Peyer's patch (tissue), 4 donors: ENCODE measurements around the gene LYZL6. TPM values are rescaled to one million over a fixed set of nuclear protein-coding genes. Genes with fewer than 3 reads are reported as not detected.

Source experiments
- DNase-seq, 3 donors: peaks; one replicate each; pipeline ENCODE4 v3.0.0-alpha.2; 2017 to 2019
- H3K27ac ChIP-seq, 4 donors: fragments of 200-600 bp; sonication (generic); one replicate each; pipeline ENCODE4 v1.5.1; 2016 to 2019
- H3K27me3 ChIP-seq, 2 donors: fragments of 200-600 bp; sonication (generic); one replicate each; pipeline ENCODE4 v1.5.1; 2019
- H3K36me3 ChIP-seq, 3 donors: fragments of 200-600 bp; sonication (generic); one replicate each; pipeline ENCODE4 v1.5.1; 2016 to 2019
- H3K4me1 ChIP-seq, 4 donors: fragments of 200-600 bp; sonication (generic); one replicate each; pipeline ENCODE4 v1.5.1; 2016 to 2019
- H3K4me3 ChIP-seq, 4 donors: fragments of 200-600 bp; sonication (generic); 1 replicate in 3 of 4; 2 replicates in 1 of 4; pipeline ENCODE4 v1.5.1; 2016 to 2019; ENCODE audit warnings: mild to moderate bottlenecking in 1 of 4
- H3K9me3 ChIP-seq, 4 donors: fragments of 200-600 bp; sonication (generic); one replicate each; pipeline ENCODE4 v1.5.1; 2016 to 2019; ENCODE audit warnings: mild to moderate bottlenecking in 1 of 4
- POLR2A ChIP-seq, 2 donors: fragments of 450-650 bp; IDR thresholded peaks; one replicate each; pipeline ENCODE4 v1.5.1; 2017; ENCODE audit warnings: antibody characterized with exemption in 2 of 2, mild to moderate bottlenecking in 2 of 2, moderate library complexity in 2 of 2
- total RNA-seq, 4 donors: library from RNA; depleted of rRNA; stranded (reverse); fragments of >200 nt; gene quantifications; one replicate each; pipeline ENCODE4 v1.1.0, GENCODE V29; 2016
- TF ChIP-seq, protein P1 (sequence below), 6 experiments: fragments of 450-650 bp in 4 of 6; fragments of 200-600 bp in 2 of 6; sonication (generic) in 1 of 6; IDR thresholded peaks; one replicate each; pipeline ENCODE4 v1.5.1; 2017 to 2019; ENCODE audit warnings: antibody characterized with exemption in 6 of 6, mild to moderate bottlenecking in 3 of 6, moderate library complexity in 1 of 6

Gene LYZL6
- total RNA-seq, 4 donors from 2014 or later: not detected

DNA sequence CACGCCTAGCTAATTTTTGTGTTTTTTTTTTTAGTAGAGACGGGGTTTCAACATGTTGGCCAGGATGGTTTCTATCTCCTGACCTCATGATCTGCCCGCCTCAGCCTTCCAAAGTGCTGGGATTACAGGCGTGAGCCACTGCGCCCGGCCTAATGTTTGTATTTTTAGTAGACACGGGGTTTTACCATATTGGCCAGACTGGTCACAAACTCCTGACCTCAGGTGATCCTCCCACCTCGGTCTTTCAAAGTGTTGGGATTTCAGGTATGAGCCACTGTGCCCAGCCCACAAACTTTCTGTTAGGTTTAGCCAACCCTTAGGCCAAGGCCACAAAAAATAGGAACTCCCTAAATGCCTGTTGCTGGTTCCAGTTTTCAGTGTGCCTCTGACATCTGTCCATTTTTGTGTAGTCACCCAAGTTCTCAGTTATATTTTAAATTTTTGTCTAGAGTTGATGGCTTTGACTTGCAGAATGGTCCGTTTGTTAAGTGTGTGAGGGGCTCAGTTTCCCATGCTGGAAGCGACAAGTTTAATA is 25.1 kb upstream of the LYZL6 start:
- Histone ChIP-seq H3K9me3 (no peaks in the 10 kb centered on the region), H3K27ac (no peak overlapping the region), H3K4me3 (no peak overlapping the region), H3K36me3 (no peaks in the 10 kb centered on the region), H3K27me3 (no peaks in the 10 kb centered on the region), H3K4me1 (peaks cover 0 to 16% (median 0%) of the 10 kb centered on the region in 4 donors)
- DNase-seq: no peak
- TF ChIP-seq, protein P1, sequence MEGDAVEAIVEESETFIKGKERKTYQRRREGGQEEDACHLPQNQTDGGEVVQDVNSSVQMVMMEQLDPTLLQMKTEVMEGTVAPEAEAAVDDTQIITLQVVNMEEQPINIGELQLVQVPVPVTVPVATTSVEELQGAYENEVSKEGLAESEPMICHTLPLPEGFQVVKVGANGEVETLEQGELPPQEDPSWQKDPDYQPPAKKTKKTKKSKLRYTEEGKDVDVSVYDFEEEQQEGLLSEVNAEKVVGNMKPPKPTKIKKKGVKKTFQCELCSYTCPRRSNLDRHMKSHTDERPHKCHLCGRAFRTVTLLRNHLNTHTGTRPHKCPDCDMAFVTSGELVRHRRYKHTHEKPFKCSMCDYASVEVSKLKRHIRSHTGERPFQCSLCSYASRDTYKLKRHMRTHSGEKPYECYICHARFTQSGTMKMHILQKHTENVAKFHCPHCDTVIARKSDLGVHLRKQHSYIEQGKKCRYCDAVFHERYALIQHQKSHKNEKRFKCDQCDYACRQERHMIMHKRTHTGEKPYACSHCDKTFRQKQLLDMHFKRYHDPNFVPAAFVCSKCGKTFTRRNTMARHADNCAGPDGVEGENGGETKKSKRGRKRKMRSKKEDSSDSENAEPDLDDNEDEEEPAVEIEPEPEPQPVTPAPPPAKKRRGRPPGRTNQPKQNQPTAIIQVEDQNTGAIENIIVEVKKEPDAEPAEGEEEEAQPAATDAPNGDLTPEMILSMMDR (IDR thresholded peaks at IDR 0.05): no peak
- no peak for TF ChIP-seq POLR2A (IDR thresholded peaks at IDR 0.05)

DNA sequence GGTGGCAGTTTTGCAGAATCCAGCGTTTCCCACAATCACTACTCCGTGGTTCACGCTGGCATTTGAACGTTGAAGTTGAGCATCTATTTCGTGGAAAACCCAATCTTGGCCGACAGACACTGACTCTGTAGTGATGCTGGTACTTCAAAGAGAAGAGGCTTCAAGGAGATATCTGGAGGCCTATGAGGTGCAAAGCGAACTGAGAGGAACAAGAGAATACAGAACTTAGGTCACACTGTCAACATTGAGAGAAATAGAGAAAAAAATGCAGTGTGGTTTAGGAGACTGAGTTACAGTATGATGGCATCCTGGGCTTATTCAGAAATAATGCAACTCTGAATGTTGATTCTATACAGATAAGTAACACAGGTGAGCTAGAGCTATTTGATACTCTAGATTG is 21.8 kb upstream of the LYZL6 start:
- Histone ChIP-seq H3K27me3 (no peaks in the 10 kb centered on the region), H3K9me3 (no peaks in the 10 kb centered on the region), H3K4me1 (peaks cover 0 to 8% (median 0%) of the 10 kb centered on the region in 4 donors), H3K27ac (no peak overlapping the region), H3K36me3 (no peaks in the 10 kb centered on the region), H3K4me3 (no peak overlapping the region)
- TF ChIP-seq, protein P1 (IDR thresholded peaks at IDR 0.05): no peak
- no peak for TF ChIP-seq POLR2A (IDR thresholded peaks at IDR 0.05)
- no peak for DNase-seq

DNA sequence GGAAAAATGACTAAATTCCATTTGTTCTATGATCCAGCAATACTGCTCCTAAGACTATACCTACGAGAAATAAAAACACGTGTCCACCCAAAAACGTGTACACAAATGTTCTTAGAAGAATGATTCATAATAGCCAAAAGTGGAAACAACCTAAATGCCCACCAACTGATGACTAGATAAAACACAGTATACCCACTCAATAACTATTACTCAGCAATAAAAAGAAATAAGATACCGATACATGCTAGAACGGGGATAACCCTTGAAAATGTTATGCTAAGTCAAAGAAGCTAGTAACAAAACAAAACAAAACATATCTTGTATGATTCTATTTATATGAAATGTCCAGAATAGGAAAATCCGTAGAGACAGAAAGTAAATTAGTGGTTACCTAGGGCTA is 20.1 kb upstream of the LYZL6 start:
- no peaks in the 10 kb centered on the region for H3K36me3 ChIP-seq
- no peaks in the 10 kb centered on the region for H3K27me3 ChIP-seq
- no peak overlapping the region for H3K4me3 ChIP-seq
- no peak for TF ChIP-seq POLR2A (IDR thresholded peaks at IDR 0.05)
- TF ChIP-seq, protein P1 (IDR thresholded peaks at IDR 0.05): no peak
- no peaks in the 10 kb centered on the region for H3K4me1 ChIP-seq
- H3K9me3 ChIP-seq: no peaks in the 10 kb centered on the region
- DNase-seq: no peak
- H3K27ac ChIP-seq: no peak overlapping the region

DNA sequence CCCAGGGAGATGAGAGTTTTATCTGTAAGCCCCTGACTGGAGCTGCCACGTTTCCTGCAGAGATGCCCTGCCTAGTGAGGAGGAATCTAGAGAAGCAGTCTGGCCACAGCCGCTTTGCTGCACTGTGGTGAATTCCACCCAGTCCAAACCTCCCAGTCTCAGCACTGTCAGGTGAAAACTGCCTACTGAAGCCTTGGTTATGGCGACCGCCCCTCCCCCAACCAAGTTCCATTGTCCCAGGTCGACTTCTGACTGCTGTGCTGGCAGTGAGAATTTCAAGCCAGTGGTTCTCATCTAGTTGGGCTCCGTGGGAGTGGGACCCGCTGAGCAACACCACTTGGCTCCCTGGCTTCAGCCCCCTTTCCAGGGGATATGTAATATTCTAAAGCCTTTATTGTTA is 10.2 kb upstream of the LYZL6 start:
- Histone ChIP-seq H3K27me3 (no peaks in the 10 kb centered on the region), H3K4me3 (no peak overlapping the region), H3K27ac (no peak overlapping the region), H3K4me1 (no peaks in the 10 kb centered on the region), H3K36me3 (no peaks in the 10 kb centered on the region), H3K9me3 (no peaks in the 10 kb centered on the region)
- TF ChIP-seq POLR2A (IDR thresholded peaks at IDR 0.05): no peak
- TF ChIP-seq, protein P1 (IDR thresholded peaks at IDR 0.05): no peak
- no peak for DNase-seq

DNA sequence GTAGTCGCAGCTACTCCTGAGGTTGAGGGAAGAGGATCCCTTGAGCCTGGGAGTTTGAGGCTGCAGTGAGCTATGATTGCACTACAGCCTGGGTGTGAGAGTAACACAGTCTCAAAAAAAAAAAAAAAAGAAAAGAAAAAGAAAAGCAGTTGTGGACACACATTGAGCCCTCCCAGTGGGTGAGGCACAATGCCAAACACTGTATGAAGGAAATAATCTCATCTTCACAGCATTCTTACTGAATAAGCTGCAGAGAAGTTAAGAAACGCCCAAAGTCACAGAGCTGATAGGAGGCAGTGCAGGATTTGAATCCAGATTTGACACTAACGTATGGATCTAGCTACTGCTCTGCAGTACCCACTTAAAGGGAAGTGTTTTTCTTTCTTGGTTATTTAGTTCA is 5.9 kb upstream of the LYZL6 start:
- DNase-seq: no peak
- Histone ChIP-seq H3K27ac (no peak overlapping the region), H3K9me3 (no peaks in the 10 kb centered on the region), H3K4me3 (no peak overlapping the region), H3K36me3 (no peaks in the 10 kb centered on the region), H3K27me3 (no peaks in the 10 kb centered on the region), H3K4me1 (no peaks in the 10 kb centered on the region)
- TF ChIP-seq POLR2A (IDR thresholded peaks at IDR 0.05): no peak
- TF ChIP-seq, protein P1 (IDR thresholded peaks at IDR 0.05): no peak

DNA sequence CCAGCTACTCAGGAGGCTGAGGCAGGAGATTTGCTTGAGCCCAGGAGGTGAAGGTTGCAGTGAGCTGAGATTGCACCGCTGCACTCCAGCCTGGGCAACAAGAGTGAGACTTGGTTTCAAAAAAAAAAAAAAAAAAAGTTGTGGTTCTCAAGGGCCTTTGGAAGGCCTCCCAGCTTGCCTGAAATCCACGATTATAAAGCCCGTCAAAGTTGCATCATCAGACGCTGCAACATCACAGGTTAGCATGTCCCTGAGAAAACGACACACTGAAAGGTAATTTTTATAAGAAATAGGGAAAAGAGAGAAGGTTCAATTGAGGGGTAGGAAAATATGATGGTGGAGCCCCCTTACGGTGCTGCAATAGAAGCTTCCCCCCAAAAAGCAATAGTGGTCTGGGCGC is 4.6 kb upstream of the LYZL6 start:
- Histone ChIP-seq H3K36me3 (no peaks in the 10 kb centered on the region), H3K4me3 (no peak overlapping the region), H3K9me3 (no peaks in the 10 kb centered on the region), H3K4me1 (no peaks in the 10 kb centered on the region), H3K27ac (no peak overlapping the region), H3K27me3 (no peaks in the 10 kb centered on the region)
- DNase-seq: no peak
- TF ChIP-seq, protein P1 (IDR thresholded peaks at IDR 0.05): no peak
- no peak for TF ChIP-seq POLR2A (IDR thresholded peaks at IDR 0.05)
